Osteocyte (in vitro differentiated cells): ENCODE measurements around the gene NOD2. TPM values are rescaled to one million over a fixed set of nuclear protein-coding genes. Genes with fewer than 3 reads are reported as not detected.

ENCODE experiments used
- DNase-seq: peaks from one replicate; pipeline ENCODE4 v3.0.0; 2021; ENCODE audit warnings: mixed read lengths; ENCODE audit not compliant: unreplicated experiment; ENCODE audit errors: extremely low spot score
- H3K27ac Mint-ChIP-seq: one replicate; pipeline ENCODE4 v1.8.0; 2021; ENCODE audit warnings: mild to moderate bottlenecking, mixed read lengths; ENCODE audit not compliant: unreplicated experiment
- H3K27me3 Mint-ChIP-seq: one replicate; pipeline ENCODE4 v1.8.0; 2021; ENCODE audit warnings: mixed read lengths; ENCODE audit not compliant: unreplicated experiment
- H3K36me3 Mint-ChIP-seq: one replicate; pipeline ENCODE4 v1.8.0; 2021; ENCODE audit warnings: mixed read lengths; ENCODE audit not compliant: unreplicated experiment
- H3K4me1 Mint-ChIP-seq: one replicate; pipeline ENCODE4 v1.8.0; 2021; ENCODE audit warnings: mixed read lengths; ENCODE audit not compliant: unreplicated experiment
- H3K4me3 Mint-ChIP-seq: one replicate; pipeline ENCODE4 v1.8.0; 2021; ENCODE audit warnings: mild to moderate bottlenecking, moderate library complexity, mixed read lengths; ENCODE audit not compliant: unreplicated experiment
- H3K9me3 Mint-ChIP-seq: one replicate; pipeline ENCODE4 v1.8.0; 2021; ENCODE audit warnings: mixed read lengths; ENCODE audit not compliant: unreplicated experiment
- total RNA-seq: library from RNA; stranded (reverse); gene quantifications from 2 replicates; pipeline ENCODE4 v1.2.1, GENCODE V29; 2021
- TF ChIP-seq, protein P1 (sequence below): fragments of 200-600 bp; sonication (generic); IDR thresholded peaks from 2 replicates; pipeline ENCODE4 v1.5.0; 2021; ENCODE audit warnings: antibody characterized with exemption, mild to moderate bottlenecking, moderate library complexity

The NOD2 gene
- total RNA-seq, 1 donor from 2014 or later, result not detected

DNA sequence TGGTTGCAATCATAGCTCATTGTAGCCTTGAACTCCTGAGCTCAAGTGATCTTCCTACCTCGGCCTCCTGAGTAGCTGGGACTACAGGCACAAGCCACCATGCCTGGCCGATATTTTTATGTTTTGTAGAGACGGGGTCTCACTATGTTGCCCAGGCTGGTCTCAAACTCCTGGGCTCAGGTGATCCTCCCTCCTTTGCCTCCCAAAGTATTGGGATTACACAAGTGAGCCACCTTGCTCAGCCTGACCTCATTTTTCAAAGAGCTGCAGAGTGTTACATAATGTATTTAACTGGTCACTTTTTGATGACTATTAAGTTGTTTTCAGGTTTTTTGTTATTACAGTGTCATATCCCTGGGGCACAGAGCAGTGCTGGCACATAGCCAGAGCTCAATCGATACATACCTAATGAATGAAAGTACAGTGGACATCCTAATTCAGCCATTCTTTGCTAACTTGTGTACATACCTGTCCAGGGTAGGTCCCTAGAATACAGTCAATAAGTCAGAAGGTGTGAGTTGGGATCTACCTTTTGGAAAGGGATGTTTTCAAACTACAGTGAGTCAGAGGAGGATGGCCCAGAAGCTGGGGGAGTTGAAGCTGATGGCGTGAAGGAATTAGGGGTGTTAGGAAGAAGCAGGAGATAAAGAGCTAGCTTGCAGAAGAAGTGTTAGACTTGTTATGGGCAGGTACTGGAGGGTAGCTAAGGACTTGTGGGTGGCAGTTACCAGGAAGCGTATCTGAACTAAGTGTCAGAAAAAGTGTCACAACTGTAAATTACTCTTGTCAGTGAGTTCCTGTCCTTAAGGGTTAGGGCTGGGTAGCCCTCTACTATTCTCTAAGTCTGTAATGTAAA is 28.4 kb downstream of the NOD2 start:
- H3K36me3 Mint-ChIP-seq, result no peaks in the 10 kb centered on the region
- no peaks in the 10 kb centered on the region for H3K4me1 Mint-ChIP-seq
- no peak overlapping the region for H3K27ac Mint-ChIP-seq
- peaks cover 7% of the 10 kb centered on the region for H3K27me3 Mint-ChIP-seq
- TF ChIP-seq, protein P1, sequence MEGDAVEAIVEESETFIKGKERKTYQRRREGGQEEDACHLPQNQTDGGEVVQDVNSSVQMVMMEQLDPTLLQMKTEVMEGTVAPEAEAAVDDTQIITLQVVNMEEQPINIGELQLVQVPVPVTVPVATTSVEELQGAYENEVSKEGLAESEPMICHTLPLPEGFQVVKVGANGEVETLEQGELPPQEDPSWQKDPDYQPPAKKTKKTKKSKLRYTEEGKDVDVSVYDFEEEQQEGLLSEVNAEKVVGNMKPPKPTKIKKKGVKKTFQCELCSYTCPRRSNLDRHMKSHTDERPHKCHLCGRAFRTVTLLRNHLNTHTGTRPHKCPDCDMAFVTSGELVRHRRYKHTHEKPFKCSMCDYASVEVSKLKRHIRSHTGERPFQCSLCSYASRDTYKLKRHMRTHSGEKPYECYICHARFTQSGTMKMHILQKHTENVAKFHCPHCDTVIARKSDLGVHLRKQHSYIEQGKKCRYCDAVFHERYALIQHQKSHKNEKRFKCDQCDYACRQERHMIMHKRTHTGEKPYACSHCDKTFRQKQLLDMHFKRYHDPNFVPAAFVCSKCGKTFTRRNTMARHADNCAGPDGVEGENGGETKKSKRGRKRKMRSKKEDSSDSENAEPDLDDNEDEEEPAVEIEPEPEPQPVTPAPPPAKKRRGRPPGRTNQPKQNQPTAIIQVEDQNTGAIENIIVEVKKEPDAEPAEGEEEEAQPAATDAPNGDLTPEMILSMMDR, result no peak
- DNase-seq, result no peak
- peaks cover 13% of the 10 kb centered on the region for H3K9me3 Mint-ChIP-seq
- H3K4me3 Mint-ChIP-seq, result no peak overlapping the region

GRCh38 chr16:50722405-50722737 is 29.0 kb downstream of the NOD2 start:
- DNase-seq, result no peak
- H3K9me3 Mint-ChIP-seq, result peaks cover 13% of the 10 kb centered on the region
- no peaks in the 10 kb centered on the region for H3K36me3 Mint-ChIP-seq
- no peak overlapping the region for H3K4me3 Mint-ChIP-seq
- TF ChIP-seq, protein P1, result no peak
- H3K4me1 Mint-ChIP-seq, result no peaks in the 10 kb centered on the region
- peaks cover 7% of the 10 kb centered on the region for H3K27me3 Mint-ChIP-seq
- H3K27ac Mint-ChIP-seq, result no peak overlapping the region

GRCh38 chr16:50722960-50723359 is 29.6 kb downstream of the NOD2 start:
- peaks cover 5% of the 10 kb centered on the region for H3K27me3 Mint-ChIP-seq
- H3K27ac Mint-ChIP-seq, result no peak overlapping the region
- peaks cover 13% of the 10 kb centered on the region for H3K9me3 Mint-ChIP-seq
- H3K36me3 Mint-ChIP-seq, result no peaks in the 10 kb centered on the region
- no peak overlapping the region for H3K4me3 Mint-ChIP-seq
- no peak for DNase-seq
- TF ChIP-seq, protein P1, result no peak
- no peaks in the 10 kb centered on the region for H3K4me1 Mint-ChIP-seq

GRCh38 chr16:50724306-50724705 is 30.9 kb downstream of the NOD2 start:
- TF ChIP-seq, protein P1, result no peak

GRCh38 chr16:50731130-50731988 is 38.0 kb downstream of the NOD2 start:
- TF ChIP-seq, protein P1, result no peak
- H3K27me3 Mint-ChIP-seq, result peaks cover 17% of the 10 kb centered on the region
- H3K9me3 Mint-ChIP-seq, result no peaks in the 10 kb centered on the region
- H3K4me1 Mint-ChIP-seq, result no peaks in the 10 kb centered on the region
- DNase-seq, result no peak
- no peak overlapping the region for H3K27ac Mint-ChIP-seq
- no peaks in the 10 kb centered on the region for H3K36me3 Mint-ChIP-seq
- H3K4me3 Mint-ChIP-seq, result no peak overlapping the region

More at GRCh38 chr16:50724306-50724705, 30.9 kb downstream of the NOD2 start:
- H3K36me3 Mint-ChIP-seq, result no peaks in the 10 kb centered on the region
- H3K4me1 Mint-ChIP-seq, result no peaks in the 10 kb centered on the region
- no peak for DNase-seq
- H3K27ac Mint-ChIP-seq, result no peak overlapping the region
- H3K4me3 Mint-ChIP-seq, result no peak overlapping the region
- peaks cover 3% of the 10 kb centered on the region for H3K27me3 Mint-ChIP-seq
- H3K9me3 Mint-ChIP-seq, result peaks cover 13% of the 10 kb centered on the region
